HepG2 (cell line): Measurements from ENCODE around the gene CKS2. TPM values are rescaled to one million over a fixed set of nuclear protein-coding genes. Genes with fewer than 3 reads are reported as not detected.

ENCODE experiments used
- ARID5B ChIP-seq: IDR thresholded peaks from 2 replicates; pipeline ENCODE4 v1.4.0; 2020; ENCODE audit warnings: mild to moderate bottlenecking, missing genetic modification reagents
- BATF2 ChIP-seq: sonication (generic); formaldehyde crosslinking; IDR thresholded peaks from 2 replicates; pipeline ENCODE4 v1.8.0; 2022; ENCODE audit warnings: mild to moderate bottlenecking, missing genetic modification reagents, moderate library complexity
- DPF2 ChIP-seq: sonication (generic); formaldehyde crosslinking; IDR thresholded peaks from 2 replicates; pipeline ENCODE4 v1.4.0; 2020; ENCODE audit warnings: mild to moderate bottlenecking, low read depth, missing genetic modification reagents, borderline replicate concordance
- E2F2 ChIP-seq: sonication (generic); formaldehyde crosslinking; IDR thresholded peaks from 2 replicates; pipeline ENCODE4 v1.4.0; 2020; ENCODE audit warnings: missing genetic modification reagents, borderline replicate concordance
- E2F5 ChIP-seq: sonication (generic); formaldehyde crosslinking; conservative IDR thresholded peaks from 2 replicates; pipeline ENCODE4 v1.4.0; 2020; ENCODE audit warnings: missing genetic modification reagents
- ELF1 ChIP-seq: sonication (generic); formaldehyde crosslinking; IDR thresholded peaks from 2 replicates; pipeline ENCODE4 v1.4.0; 2020; ENCODE audit warnings: missing genetic modification reagents
- ELF3 ChIP-seq: IDR thresholded peaks from 2 replicates; pipeline ENCODE4 v1.6.1; 2016; ENCODE audit warnings: missing genetic modification reagents, missing compliant biosample characterization
- GABPA ChIP-seq, 2 experiments: IDR thresholded peaks; 2 replicates each; pipeline ENCODE4 v1.6.1; 2011 to 2016; ENCODE audit warnings: low read depth in 2 of 2, low read length in 1 of 2, missing biosample characterization in 1 of 2, missing genetic modification characterization in 1 of 2
- NR2F2 ChIP-seq: IDR thresholded peaks from 2 replicates; pipeline ENCODE4 v1.6.1; 2012; ENCODE audit warnings: low read depth, inconsistent platforms, borderline replicate concordance
- RFXANK ChIP-seq: IDR thresholded peaks from 2 replicates; pipeline ENCODE4 v1.6.1; 2016
- RNF219 ChIP-seq: sonication (generic); formaldehyde crosslinking; IDR thresholded peaks from 2 replicates; pipeline ENCODE4 v1.5.0; 2020; ENCODE audit warnings: mild to moderate bottlenecking, missing genetic modification reagents
- THAP9 ChIP-seq: sonication (generic); formaldehyde crosslinking; IDR thresholded peaks from 2 replicates; pipeline ENCODE4; 2020; ENCODE audit warnings: missing genetic modification reagents, mild to moderate bottlenecking, borderline replicate concordance
- ZNF326 ChIP-seq: sonication (generic); formaldehyde crosslinking; IDR thresholded peaks from 2 replicates; pipeline ENCODE4 v1.4.0; 2020; ENCODE audit warnings: missing genetic modification reagents, borderline replicate concordance
- ZNF788 ChIP-seq: sonication (generic); formaldehyde crosslinking; IDR thresholded peaks from 2 replicates; pipeline ENCODE4 v1.5.0; 2020; ENCODE audit warnings: mild to moderate bottlenecking, missing genetic modification reagents, borderline replicate concordance
- polyA plus RNA-seq, 8 experiments: library from polyadenylated mRNA; depleted of rRNA in 3 of 8; stranded (reverse) in 7 of 8; unstranded in 1 of 8; fragments of >200 nt; fragmentation: Illumina TruSeq in 4 of 8; extraction: Trizol in 4 of 8; gene quantifications; 2 replicates each; pipeline versions ENCODE4 v1.2.1 to v1.2.3, GENCODE V29; 2011 to 2016; ENCODE audit warnings: low read depth in 4 of 8, missing spikeins in 1 of 8, mixed read lengths in 1 of 8; ENCODE audit not compliant: insufficient read depth in 1 of 8
- total RNA-seq, 5 experiments: library from RNA; depleted of rRNA; stranded (reverse); fragments of >200 nt; fragmentation: Illumina TruSeq; extraction: Trizol; gene quantifications; 2 replicates each; pipeline ENCODE4 v1.2.3, GENCODE V29; 2016; ENCODE audit warnings: low read depth in 1 of 5

CKS2 gene
- total and polyA plus RNA-seq, 2 of the 13 experiments (the other 11 are each of a cell fraction or from before 2014, with no cell fraction given), result 251 to 317 TPM

GRCh38 chr9:89310475-89311345 is at the start of gene CKS2 (continued):
- 0 out of 2 replicates have a peak, but pooled peaks have one; percentile 20 for TF ChIP-seq E2F2
- peak; percentile 80 for TF ChIP-seq GABPA (IDR thresholded peaks at IDR 0.05; ENCODE audit: low read depth, low read length)
- peak; percentile 91 for TF ChIP-seq GABPA (CRISPR knock-in tag; IDR thresholded peaks at IDR 0.05; ENCODE audit: low read depth)
- TF ChIP-seq BATF2, result 0 out of 2 replicates have a peak, but pooled peaks have one; percentile 25
- TF ChIP-seq NR2F2, result no peak
- no peak for TF ChIP-seq ZNF326 (CRISPR knock-in tag)
- peak; percentile 95 for TF ChIP-seq ELF1 (CRISPR knock-in tag)
- TF ChIP-seq ELF3, result peak; percentile 82
- peak; percentile 49; the same call in 1 of the 2 replicates for TF ChIP-seq ZNF788
- peak; percentile 86 for TF ChIP-seq E2F5
- no peak; the same call in 1 of the 2 replicates for TF ChIP-seq ARID5B (CRISPR knock-in tag)
- TF ChIP-seq THAP9 (CRISPR knock-in tag), result peak; percentile 70; the same call in 1 of the 2 replicates
- peak; percentile 98 for TF ChIP-seq RFXANK (CRISPR knock-in tag)
- TF ChIP-seq RNF219 (CRISPR knock-in tag), result no peak
- no peak for TF ChIP-seq DPF2 (CRISPR knock-in tag)
